HL-60 (cell line): ENCODE data around the gene GRIN2C.

Experiments used
- GABPA ChIP-seq: IDR thresholded peaks from 2 replicates; pipeline ENCODE4 v1.6.1; 2012; ENCODE audit warnings: low read depth
- POLR2AphosphoS5 ChIP-seq: IDR thresholded peaks from 2 replicates; pipeline ENCODE4 v1.6.1; 2012; ENCODE audit warnings: low read depth
- TF ChIP-seq, protein P1 (sequence below): IDR thresholded peaks from one replicate; pipeline ENCODE4 v1.5.1; 2011; ENCODE audit warnings: low read length, control low read depth, inconsistent platforms; ENCODE audit not compliant: insufficient read depth
- TF ChIP-seq, protein P2 (sequence below): IDR thresholded peaks from 2 replicates; pipeline ENCODE4 v1.6.1; 2012; ENCODE audit warnings: low read depth; ENCODE audit not compliant: insufficient replicate concordance

DNA sequence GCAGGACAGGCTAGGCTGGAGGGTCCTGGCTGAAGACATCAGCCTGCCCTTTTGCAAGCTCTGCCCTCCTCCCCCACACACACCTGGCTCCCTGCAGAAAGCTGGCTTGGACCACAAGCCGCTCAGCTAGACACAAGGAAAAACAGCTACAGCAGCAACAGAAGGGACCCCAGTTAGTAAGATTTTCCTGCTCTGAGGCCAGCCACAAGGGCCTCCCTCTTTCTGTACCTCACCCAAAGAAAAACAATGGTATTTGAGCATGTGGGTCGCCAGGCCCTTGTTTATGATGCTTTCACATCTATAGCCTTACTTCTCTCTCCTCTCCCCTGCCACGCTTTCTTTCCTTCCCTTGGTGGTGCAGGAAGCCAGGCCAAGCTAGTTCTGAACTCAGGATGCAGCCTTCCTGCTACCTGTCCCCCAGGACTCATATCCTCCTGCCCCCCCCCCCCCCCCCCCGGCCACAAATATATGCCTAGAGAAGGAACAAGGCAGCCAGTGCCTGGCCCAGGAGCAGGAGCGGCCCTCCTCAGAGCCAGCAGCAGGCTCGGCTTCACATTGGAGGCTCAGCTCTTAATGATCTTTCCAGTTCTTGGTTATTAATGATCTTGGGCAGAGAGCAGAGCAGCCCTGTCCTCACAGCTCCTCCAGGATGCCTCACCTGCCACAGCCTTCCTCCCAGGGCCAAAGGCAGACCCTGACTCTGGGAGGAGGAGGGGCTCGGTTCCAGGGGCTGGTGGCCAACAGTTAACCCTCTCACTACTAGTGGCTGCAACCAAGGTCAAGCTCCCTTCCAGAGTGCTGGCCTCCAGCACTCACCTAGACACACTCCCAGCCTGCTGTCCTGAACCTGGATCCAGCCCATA is 19.5 kb downstream of the GRIN2C start:
- TF ChIP-seq, protein P1, sequence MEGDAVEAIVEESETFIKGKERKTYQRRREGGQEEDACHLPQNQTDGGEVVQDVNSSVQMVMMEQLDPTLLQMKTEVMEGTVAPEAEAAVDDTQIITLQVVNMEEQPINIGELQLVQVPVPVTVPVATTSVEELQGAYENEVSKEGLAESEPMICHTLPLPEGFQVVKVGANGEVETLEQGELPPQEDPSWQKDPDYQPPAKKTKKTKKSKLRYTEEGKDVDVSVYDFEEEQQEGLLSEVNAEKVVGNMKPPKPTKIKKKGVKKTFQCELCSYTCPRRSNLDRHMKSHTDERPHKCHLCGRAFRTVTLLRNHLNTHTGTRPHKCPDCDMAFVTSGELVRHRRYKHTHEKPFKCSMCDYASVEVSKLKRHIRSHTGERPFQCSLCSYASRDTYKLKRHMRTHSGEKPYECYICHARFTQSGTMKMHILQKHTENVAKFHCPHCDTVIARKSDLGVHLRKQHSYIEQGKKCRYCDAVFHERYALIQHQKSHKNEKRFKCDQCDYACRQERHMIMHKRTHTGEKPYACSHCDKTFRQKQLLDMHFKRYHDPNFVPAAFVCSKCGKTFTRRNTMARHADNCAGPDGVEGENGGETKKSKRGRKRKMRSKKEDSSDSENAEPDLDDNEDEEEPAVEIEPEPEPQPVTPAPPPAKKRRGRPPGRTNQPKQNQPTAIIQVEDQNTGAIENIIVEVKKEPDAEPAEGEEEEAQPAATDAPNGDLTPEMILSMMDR, result no peak
- TF ChIP-seq GABPA, result no peak
- no peak for TF ChIP-seq POLR2AphosphoS5
- TF ChIP-seq, protein P2, sequence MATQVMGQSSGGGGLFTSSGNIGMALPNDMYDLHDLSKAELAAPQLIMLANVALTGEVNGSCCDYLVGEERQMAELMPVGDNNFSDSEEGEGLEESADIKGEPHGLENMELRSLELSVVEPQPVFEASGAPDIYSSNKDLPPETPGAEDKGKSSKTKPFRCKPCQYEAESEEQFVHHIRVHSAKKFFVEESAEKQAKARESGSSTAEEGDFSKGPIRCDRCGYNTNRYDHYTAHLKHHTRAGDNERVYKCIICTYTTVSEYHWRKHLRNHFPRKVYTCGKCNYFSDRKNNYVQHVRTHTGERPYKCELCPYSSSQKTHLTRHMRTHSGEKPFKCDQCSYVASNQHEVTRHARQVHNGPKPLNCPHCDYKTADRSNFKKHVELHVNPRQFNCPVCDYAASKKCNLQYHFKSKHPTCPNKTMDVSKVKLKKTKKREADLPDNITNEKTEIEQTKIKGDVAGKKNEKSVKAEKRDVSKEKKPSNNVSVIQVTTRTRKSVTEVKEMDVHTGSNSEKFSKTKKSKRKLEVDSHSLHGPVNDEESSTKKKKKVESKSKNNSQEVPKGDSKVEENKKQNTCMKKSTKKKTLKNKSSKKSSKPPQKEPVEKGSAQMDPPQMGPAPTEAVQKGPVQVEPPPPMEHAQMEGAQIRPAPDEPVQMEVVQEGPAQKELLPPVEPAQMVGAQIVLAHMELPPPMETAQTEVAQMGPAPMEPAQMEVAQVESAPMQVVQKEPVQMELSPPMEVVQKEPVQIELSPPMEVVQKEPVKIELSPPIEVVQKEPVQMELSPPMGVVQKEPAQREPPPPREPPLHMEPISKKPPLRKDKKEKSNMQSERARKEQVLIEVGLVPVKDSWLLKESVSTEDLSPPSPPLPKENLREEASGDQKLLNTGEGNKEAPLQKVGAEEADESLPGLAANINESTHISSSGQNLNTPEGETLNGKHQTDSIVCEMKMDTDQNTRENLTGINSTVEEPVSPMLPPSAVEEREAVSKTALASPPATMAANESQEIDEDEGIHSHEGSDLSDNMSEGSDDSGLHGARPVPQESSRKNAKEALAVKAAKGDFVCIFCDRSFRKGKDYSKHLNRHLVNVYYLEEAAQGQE, result no peak
